ENCODE data around the gene WFDC5. TPM values are rescaled to one million over a fixed set of nuclear protein-coding genes. Genes with fewer than 3 reads are reported as not detected.

The WFDC5 gene
- total RNA-seq, 1 experiment from 2014 or later = not detected

- Histone ChIP-seq H3K9me3 (replicated peaks) (no peaks in the 10 kb centered on the region), H3K27ac (no peak overlapping the region), H3K27me3 (replicated peaks) (no peaks in the 10 kb centered on the region), H3K4me1 (replicated peaks) (peaks cover 6% of the 10 kb centered on the region), H3K4me3 (no peak overlapping the region), H3K36me3 (no peaks in the 10 kb centered on the region)
- DNase-seq (ENCODE audit: low read depth in 1 of 2, low spot score in 2 of 2) = no peak
Measured at GRCh38 chr20:45109634-45110033, 5.3 kb downstream of the WFDC5 start.

- Histone ChIP-seq H3K36me3 (no peaks in the 10 kb centered on the region), H3K4me1 (replicated peaks) (peaks cover 10% of the 10 kb centered on the region), H3K9me3 (replicated peaks) (no peaks in the 10 kb centered on the region), H3K27me3 (replicated peaks) (no peaks in the 10 kb centered on the region), H3K27ac (peak overlapping the region; percentile 11; the same call in 1 of the 2 replicates), H3K4me3 (no peak overlapping the region)
- no peak for DNase-seq (ENCODE audit: low read depth in 1 of 2, low spot score in 2 of 2)
Measured at GRCh38 chr20:45105317-45105716, 9.7 kb downstream of the WFDC5 start.

GRCh38 chr20:45104786-45105185 lies 10.2 kb downstream of the WFDC5 start:
- peak; percentile 75 to 83 for DNase-seq (ENCODE audit: low read depth in 1 of 2, low spot score in 2 of 2)
- Histone ChIP-seq H3K36me3 (no peaks in the 10 kb centered on the region), H3K4me3 (no peak overlapping the region), H3K4me1 (replicated peaks) (peaks cover 10% of the 10 kb centered on the region), H3K27ac (peak overlapping the region; percentile 11; the same call in 1 of the 2 replicates), H3K9me3 (replicated peaks) (no peaks in the 10 kb centered on the region), H3K27me3 (replicated peaks) (no peaks in the 10 kb centered on the region)

DNA sequence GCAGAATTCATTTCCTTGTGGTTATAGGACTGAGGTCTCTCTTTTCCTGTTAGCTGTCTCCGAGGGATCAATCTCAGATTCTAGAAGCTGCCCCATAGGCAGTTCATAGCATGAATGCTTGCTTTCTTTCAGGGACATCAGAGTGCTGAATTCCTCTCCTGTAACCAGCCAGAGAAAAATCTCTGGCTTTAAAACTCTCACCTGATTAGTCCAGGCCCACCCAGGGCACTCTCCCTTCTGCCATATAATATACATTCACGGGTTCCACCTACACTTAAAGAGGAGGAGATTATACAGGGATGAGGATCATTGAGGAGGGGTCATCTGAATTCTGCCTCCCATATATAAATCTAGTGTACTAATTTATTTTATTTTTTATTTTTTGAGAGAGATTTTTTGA lies 11.9 kb downstream of the WFDC5 start:
- H3K27ac ChIP-seq = no peak overlapping the region
- no peak overlapping the region for H3K4me3 ChIP-seq
- H3K9me3 ChIP-seq (replicated peaks) = no peaks in the 10 kb centered on the region
- DNase-seq (ENCODE audit: low read depth in 1 of 2, low spot score in 2 of 2) = no peak
- H3K4me1 ChIP-seq (replicated peaks) = peaks cover 10% of the 10 kb centered on the region
- H3K27me3 ChIP-seq (replicated peaks) = no peaks in the 10 kb centered on the region
- H3K36me3 ChIP-seq = no peaks in the 10 kb centered on the region

- no peaks in the 10 kb centered on the region for H3K36me3 ChIP-seq
- no peak overlapping the region for H3K4me3 ChIP-seq
- no peak for DNase-seq (ENCODE audit: low read depth in 1 of 2, low spot score in 2 of 2)
- H3K27me3 ChIP-seq (replicated peaks) = no peaks in the 10 kb centered on the region
- peaks cover 10% of the 10 kb centered on the region for H3K4me1 ChIP-seq (replicated peaks)
- H3K27ac ChIP-seq = no peak overlapping the region
- no peaks in the 10 kb centered on the region for H3K9me3 ChIP-seq (replicated peaks)
Measured at GRCh38 chr20:45101333-45101850, 13.6 kb downstream of the WFDC5 start.

- H3K36me3 ChIP-seq = no peaks in the 10 kb centered on the region
- H3K4me1 ChIP-seq (replicated peaks) = peaks cover 17% of the 10 kb centered on the region
- H3K27ac ChIP-seq = no peak within 1 kb of the TSS
- H3K27me3 ChIP-seq (replicated peaks) = no peaks in the 10 kb centered on the region
- no peak for DNase-seq (ENCODE audit: low read depth in 1 of 2, low spot score in 2 of 2)
- no peak within 1 kb of the TSS for H3K4me3 ChIP-seq
- no peaks in the 10 kb centered on the region for H3K9me3 ChIP-seq (replicated peaks)
Measured at GRCh38 chr20:45100563-45101245, 14.3 kb downstream of the WFDC5 start, which contains the start of gene KCNS1. Gene KCNS1 (minus strand): TSS chr20:45101127. CDS start chr20:45099236, 1,891 bp downstream.

DNA sequence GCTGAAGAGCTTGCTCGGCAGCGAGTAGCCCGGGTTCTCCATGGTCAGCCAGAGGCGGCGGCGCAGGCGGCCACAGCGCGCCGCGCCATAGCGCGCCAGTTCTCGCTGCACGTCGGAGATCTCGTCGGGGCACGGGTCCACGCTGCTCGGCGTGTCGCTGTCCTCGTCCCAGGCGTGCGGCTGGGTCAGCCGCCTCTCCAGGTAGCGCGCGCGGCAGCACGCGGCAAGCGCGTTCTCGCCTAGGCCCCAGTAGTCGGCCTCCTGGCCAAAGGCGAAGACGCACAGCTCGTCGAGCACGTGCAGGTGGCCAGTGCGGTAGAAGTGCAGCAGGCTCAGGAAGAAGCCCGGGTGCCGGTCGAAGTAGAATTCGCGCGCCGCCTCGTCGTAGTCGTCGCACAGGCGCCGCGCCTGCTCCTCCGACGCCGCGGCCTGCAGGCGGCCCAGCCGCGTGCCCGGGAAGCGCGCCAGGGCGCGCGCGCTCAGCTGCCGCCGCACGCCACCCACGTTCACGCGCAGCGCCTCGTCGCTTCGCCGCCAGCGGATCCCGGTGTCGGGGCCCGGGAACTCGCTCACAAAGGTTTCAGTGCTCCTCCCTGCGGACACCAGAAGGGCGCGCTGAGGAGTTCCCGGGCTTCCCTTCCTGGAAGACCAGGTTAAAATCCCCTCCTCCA lies 16.7 kb downstream of the WFDC5 start:
- H3K27me3 ChIP-seq (replicated peaks) = no peaks in the 10 kb centered on the region

GRCh38 chr20:45097485-45098102 lies 17.4 kb downstream of the WFDC5 start:
- no peak overlapping the region for H3K27ac ChIP-seq
- no peak for DNase-seq (ENCODE audit: low read depth in 1 of 2, low spot score in 2 of 2)
- no peak overlapping the region for H3K4me3 ChIP-seq
- H3K27me3 ChIP-seq (replicated peaks) = no peaks in the 10 kb centered on the region
- H3K9me3 ChIP-seq (replicated peaks) = no peaks in the 10 kb centered on the region
- no peaks in the 10 kb centered on the region for H3K36me3 ChIP-seq
- peaks cover 38% of the 10 kb centered on the region for H3K4me1 ChIP-seq (replicated peaks)

More for the DNA sequence above, 16.7 kb downstream of the WFDC5 start:
- H3K36me3 ChIP-seq = no peaks in the 10 kb centered on the region
- H3K4me3 ChIP-seq = no peak overlapping the region
- DNase-seq (ENCODE audit: low read depth in 1 of 2, low spot score in 2 of 2) = no peak
- H3K27ac ChIP-seq = no peak overlapping the region
- peaks cover 32% of the 10 kb centered on the region for H3K4me1 ChIP-seq (replicated peaks)
- no peaks in the 10 kb centered on the region for H3K9me3 ChIP-seq (replicated peaks)

DNA sequence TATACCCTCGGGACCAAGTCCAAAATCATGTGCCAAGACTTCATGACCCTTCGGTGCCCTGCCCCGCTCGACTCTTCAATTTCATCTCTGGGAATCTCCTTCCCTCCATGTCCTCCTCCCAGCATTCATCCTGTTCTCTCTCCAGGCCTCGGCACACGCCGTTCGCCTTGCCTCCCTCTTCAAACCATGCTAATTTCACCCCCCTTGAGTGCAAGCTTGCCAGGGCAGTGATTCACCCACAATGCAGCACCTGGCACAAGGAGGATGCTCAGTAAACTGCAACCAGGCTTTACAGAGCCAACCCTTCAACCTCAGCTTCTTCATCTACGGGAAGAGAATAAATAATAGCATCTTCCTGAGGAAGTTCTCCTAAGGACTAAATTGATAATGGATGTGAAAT lies 18.2 kb downstream of the WFDC5 start:
- no peak overlapping the region for H3K4me3 ChIP-seq
- H3K4me1 ChIP-seq (replicated peaks) = peaks cover 46% of the 10 kb centered on the region
- no peaks in the 10 kb centered on the region for H3K27me3 ChIP-seq (replicated peaks)
- H3K9me3 ChIP-seq (replicated peaks) = no peaks in the 10 kb centered on the region
- no peak for DNase-seq (ENCODE audit: low read depth in 1 of 2, low spot score in 2 of 2)
- H3K27ac ChIP-seq = no peak overlapping the region
- no peaks in the 10 kb centered on the region for H3K36me3 ChIP-seq

DNA sequence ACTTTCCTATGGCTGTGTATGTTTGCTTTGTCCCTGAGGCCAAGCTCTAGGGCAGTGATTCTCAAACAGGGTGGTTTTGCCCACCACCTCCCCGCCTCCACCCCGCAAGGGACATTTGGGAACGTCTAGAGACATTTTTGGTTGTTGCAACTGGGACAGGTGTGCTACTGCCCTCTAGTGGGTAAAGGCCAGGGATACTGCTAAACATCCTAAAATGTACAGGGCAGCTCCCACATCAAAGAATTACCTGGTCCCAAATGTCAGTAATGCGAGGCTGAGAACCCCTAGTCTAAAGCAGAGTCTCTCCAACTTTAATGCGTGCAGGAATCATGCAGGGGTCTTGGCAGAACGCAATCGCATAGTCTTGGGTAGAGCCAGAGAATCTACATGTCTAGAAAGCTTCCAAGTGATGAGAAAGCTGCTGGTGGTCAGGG lies 19.2 kb downstream of the WFDC5 start:
- peak overlapping the region; percentile 73 for H3K27ac ChIP-seq
- no peaks in the 10 kb centered on the region for H3K27me3 ChIP-seq (replicated peaks)
- no peaks in the 10 kb centered on the region for H3K9me3 ChIP-seq (replicated peaks)
- peaks cover 55% of the 10 kb centered on the region for H3K4me1 ChIP-seq (replicated peaks)
- peak in 1 of 2 experiments; percentile 84 for DNase-seq (ENCODE audit: low read depth in 1 of 2, low spot score in 2 of 2)
- H3K4me3 ChIP-seq = no peak overlapping the region
- no peaks in the 10 kb centered on the region for H3K36me3 ChIP-seq

GRCh38 chr20:45094864-45095574 lies 20.0 kb downstream of the WFDC5 start:
- Histone ChIP-seq H3K4me1 (replicated peaks) (peaks cover 61% of the 10 kb centered on the region), H3K4me3 (no peak overlapping the region), H3K27ac (peak overlapping the region; percentile 73), H3K27me3 (replicated peaks) (no peaks in the 10 kb centered on the region), H3K36me3 (no peaks in the 10 kb centered on the region), H3K9me3 (replicated peaks) (no peaks in the 10 kb centered on the region)
- no peak for DNase-seq (ENCODE audit: low read depth in 1 of 2, low spot score in 2 of 2)

- H3K27ac ChIP-seq = peak overlapping the region; percentile 73
- DNase-seq (ENCODE audit: low read depth in 1 of 2, low spot score in 2 of 2) = no peak
- peaks cover 61% of the 10 kb centered on the region for H3K4me1 ChIP-seq (replicated peaks)
- no peaks in the 10 kb centered on the region for H3K27me3 ChIP-seq (replicated peaks)
- H3K4me3 ChIP-seq = no peak overlapping the region
- no peaks in the 10 kb centered on the region for H3K9me3 ChIP-seq (replicated peaks)
- H3K36me3 ChIP-seq = no peaks in the 10 kb centered on the region
Measured at GRCh38 chr20:45094201-45094600, 20.8 kb downstream of the WFDC5 start.

DNA sequence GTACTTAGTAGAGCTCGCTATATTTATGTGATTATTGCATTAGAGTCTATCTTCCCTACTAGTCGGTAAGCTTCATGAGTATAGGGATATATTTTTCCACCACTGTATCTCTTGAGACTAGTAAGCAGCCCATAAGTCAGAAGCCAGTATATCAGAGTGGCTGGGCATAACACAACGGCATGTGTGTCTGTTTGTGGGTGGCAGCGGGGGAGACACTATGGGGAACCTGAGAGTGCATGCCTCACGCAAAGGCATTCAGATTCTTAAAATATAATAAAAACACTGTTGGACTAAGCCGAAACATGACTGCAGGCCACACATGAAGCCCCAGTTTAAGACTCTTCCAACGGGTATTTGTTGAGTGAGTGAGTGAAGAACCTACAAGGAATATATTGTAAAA lies 22.1 kb downstream of the WFDC5 start:
- Histone ChIP-seq H3K27me3 (replicated peaks) (no peaks in the 10 kb centered on the region), H3K36me3 (no peaks in the 10 kb centered on the region), H3K9me3 (replicated peaks) (no peaks in the 10 kb centered on the region), H3K27ac (peak overlapping the region; percentile 73), H3K4me3 (no peak overlapping the region), H3K4me1 (replicated peaks) (peaks cover 64% of the 10 kb centered on the region)
- DNase-seq (ENCODE audit: low read depth in 1 of 2, low spot score in 2 of 2) = peak; percentile 86 to 87

Measured in SJSA1 (cell line).